ENCODE results near the gene INO80.

Gene INO80

DNA sequence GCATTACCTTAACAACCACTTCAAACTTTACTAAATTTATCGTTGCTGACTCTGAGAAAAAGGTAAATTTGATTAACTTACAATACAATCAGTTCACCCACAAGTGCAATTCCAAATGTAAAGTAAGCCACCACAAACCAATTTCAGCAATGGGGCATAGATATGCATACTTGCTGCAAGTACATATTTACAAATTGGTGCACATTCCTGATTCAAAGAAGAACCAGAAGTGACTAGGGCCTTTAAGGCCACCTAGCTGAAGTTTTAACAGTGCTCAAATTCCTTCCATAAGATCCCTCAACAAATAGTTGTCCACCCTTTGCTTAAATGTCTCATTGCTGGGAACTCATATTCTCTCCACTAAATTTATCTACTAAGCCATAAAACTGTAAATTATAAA is 67.2 kb downstream of the INO80 start:
- H3K4me3 ChIP-seq (ENCODE audit: low read depth, low read length), result no peak overlapping the region
- DNase-seq (ENCODE audit: low read depth), result no peak
- no peak for TF ChIP-seq CTCF (IDR thresholded peaks at IDR 0.05; ENCODE audit: low read depth, low read length, missing control alignments)

- no peak for TF ChIP-seq CTCF (IDR thresholded peaks at IDR 0.05; ENCODE audit: low read depth, low read length, missing control alignments)
- DNase-seq (ENCODE audit: low read depth), result no peak
- no peak overlapping the region for H3K4me3 ChIP-seq (ENCODE audit: low read depth, low read length)
Measured at GRCh38 chr15:41048397-41048796, 67.7 kb downstream of the INO80 start.

DNA sequence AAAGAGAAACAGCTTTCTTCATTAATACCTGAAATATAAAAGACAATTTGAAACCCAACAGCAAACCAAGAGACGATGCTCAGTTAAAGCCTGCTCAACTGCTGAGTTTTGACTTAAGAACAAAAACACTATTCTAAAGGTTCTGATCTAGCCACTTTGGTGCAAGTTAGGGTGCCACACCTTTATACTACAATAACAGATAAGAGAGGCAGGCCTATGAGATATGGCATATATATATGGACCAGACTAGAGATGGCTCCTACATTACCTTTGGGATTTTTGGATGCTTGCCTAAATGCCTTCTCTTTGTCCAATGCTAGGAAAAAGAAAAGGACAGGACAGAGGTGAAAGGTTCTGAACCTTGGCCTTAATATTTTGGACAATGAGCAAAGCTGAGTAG is 68.6 kb downstream of the INO80 start:
- H3K4me3 ChIP-seq (ENCODE audit: low read depth, low read length), result no peak overlapping the region
- TF ChIP-seq CTCF (IDR thresholded peaks at IDR 0.05; ENCODE audit: low read depth, low read length, missing control alignments), result no peak
- no peak for DNase-seq (ENCODE audit: low read depth)

GRCh38 chr15:41043276-41043951 is 72.7 kb downstream of the INO80 start:
- no peak for TF ChIP-seq CTCF (IDR thresholded peaks at IDR 0.05; ENCODE audit: low read depth, low read length, missing control alignments)
- DNase-seq (ENCODE audit: low read depth), result no peak
- H3K4me3 ChIP-seq (ENCODE audit: low read depth, low read length), result no peak overlapping the region

DNA sequence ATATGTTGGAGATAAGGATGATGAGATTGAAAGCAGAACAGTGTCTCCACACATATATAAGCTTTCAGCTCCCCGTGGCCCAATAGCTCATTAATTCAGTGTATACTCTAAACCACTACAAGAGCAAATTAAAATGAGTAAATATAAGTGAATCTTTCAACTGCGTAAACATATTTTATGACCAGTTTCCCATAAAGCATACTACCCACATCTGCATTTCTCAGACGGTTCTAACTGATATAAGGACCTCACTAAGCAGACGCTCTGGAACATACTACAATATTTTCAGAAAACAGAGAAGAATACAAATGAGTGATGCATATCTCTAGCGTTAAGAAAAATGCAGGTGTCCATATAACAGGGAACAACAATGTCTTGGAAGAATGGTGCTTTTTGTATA is 73.2 kb downstream of the INO80 start:
- no peak for DNase-seq (ENCODE audit: low read depth)
- no peak for TF ChIP-seq CTCF (IDR thresholded peaks at IDR 0.05; ENCODE audit: low read depth, low read length, missing control alignments)
- no peak overlapping the region for H3K4me3 ChIP-seq (ENCODE audit: low read depth, low read length)

GRCh38 chr15:41039121-41039520 is 77.0 kb downstream of the INO80 start:
- no peak for DNase-seq (ENCODE audit: low read depth)
- no peak overlapping the region for H3K4me3 ChIP-seq (ENCODE audit: low read depth, low read length)
- no peak for TF ChIP-seq CTCF (IDR thresholded peaks at IDR 0.05; ENCODE audit: low read depth, low read length, missing control alignments)

DNA sequence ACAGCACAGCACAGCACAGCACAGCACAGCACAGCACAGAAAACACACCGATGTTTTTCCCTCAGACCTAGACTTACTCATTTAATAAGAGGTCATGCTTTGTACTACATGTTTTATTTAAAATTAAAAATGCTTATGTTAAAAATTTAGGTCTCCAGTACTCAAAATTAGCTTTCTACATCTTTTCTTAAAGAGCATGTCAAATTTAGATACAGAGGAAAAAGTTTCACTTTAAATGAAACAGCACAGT is 84.1 kb downstream of the INO80 start:
- TF ChIP-seq CTCF (IDR thresholded peaks at IDR 0.05; ENCODE audit: low read depth, low read length, missing control alignments), result no peak
- no peak for DNase-seq (ENCODE audit: low read depth)
- H3K4me3 ChIP-seq (ENCODE audit: low read depth, low read length), result no peak overlapping the region
